Gastrocnemius medialis (tissue), 4 donors: ENCODE data around the gene CHST15.

ENCODE experiments used
- CTCF ChIP-seq, 5 experiments: fragments of 450-650 bp in 3 of 5; fragments of 200-600 bp in 2 of 5; sonication (generic) in 2 of 5; IDR thresholded peaks in 4 of 5; conservative IDR thresholded peaks in 1 of 5; 1 replicate in 4 of 5; 2 replicates in 1 of 5; pipeline ENCODE4 v1.5.1; 2016 to 2019; ENCODE audit warnings: antibody characterized with exemption in 5 of 5, mild to moderate bottlenecking in 3 of 5, moderate library complexity in 3 of 5
- POLR2A ChIP-seq, 2 donors: fragments of 450-650 bp; IDR thresholded peaks; one replicate each; pipeline ENCODE4 v1.6.1; 2017; ENCODE audit warnings: antibody characterized with exemption in 2 of 2, mild to moderate bottlenecking in 2 of 2, moderate library complexity in 2 of 2

GRCh38 chr10:124007773-124008145, 85.6 kb downstream of the CHST15 start:
- no peak for TF ChIP-seq CTCF (IDR thresholded peaks at IDR 0.05 in 4 of 5, conservative IDR thresholded peaks at IDR 0.05 in 1 of 5)
- TF ChIP-seq POLR2A (IDR thresholded peaks at IDR 0.05), result no peak
